ENCODE measurements around the gene VCX2.

VCX2 gene

GRCh38 chrX:8194216-8194615 lies 23.1 kb upstream of the VCX2 start:
- Histone ChIP-seq H3K4me3 (ENCODE audit: low read depth, low read length) (no peak overlapping the region), H3K4me1 (ENCODE audit: control insufficient read depth, insufficient read depth, low read length) (no peaks in the 10 kb centered on the region), H3K27ac (ENCODE audit: extremely low read depth, low read depth, low read length) (no peak overlapping the region), H3K9me3 (ENCODE audit: control insufficient read depth, insufficient read depth, low read depth, low read length) (no peaks in the 10 kb centered on the region), H3K36me3 (ENCODE audit: control insufficient read depth in 2 of 2, insufficient read depth in 1 of 2, low read length in 2 of 2) (no peaks in the 10 kb centered on the region)
- POLR2A ChIA-PET = no interaction called here
- CTCF ChIA-PET = no interaction called here
- TF ChIP-seq ZNF214 (tag by site-specific recombination; IDR thresholded peaks at IDR 0.05; ENCODE audit: borderline replicate concordance) (no peak), ZNF26 (tag by site-specific recombination; IDR thresholded peaks at IDR 0.05) (no peak), PRDM4 (tag by site-specific recombination; IDR thresholded peaks at IDR 0.05) (no peak), HOXD13 (CRISPR knock-in tag; IDR thresholded peaks at IDR 0.05; ENCODE audit: borderline replicate concordance) (no peak), SCRT1 (tag by site-specific recombination; IDR thresholded peaks at IDR 0.05; ENCODE audit: borderline replicate concordance) (no peak), ZNF202 (tag by site-specific recombination; IDR thresholded peaks at IDR 0.05; ENCODE audit: borderline replicate concordance) (no peak), ZNF639 (tag by site-specific recombination; IDR thresholded peaks at IDR 0.05) (no peak), ZFP69B (tag by site-specific recombination; IDR thresholded peaks at IDR 0.05) (no peak), ZSCAN16 (tag by site-specific recombination; IDR thresholded peaks at IDR 0.05) (no peak), ZNF24 (tag by site-specific recombination; IDR thresholded peaks at IDR 0.05) (no peak), ZNF843 (tag by site-specific recombination; IDR thresholded peaks at IDR 0.05) (no peak), KLF9 (tag by site-specific recombination; IDR thresholded peaks at IDR 0.05; ENCODE audit: low read depth) (no peak), SP2 (tag by site-specific recombination; IDR thresholded peaks at IDR 0.05) (no peak), ZNF112 (tag by site-specific recombination; IDR thresholded peaks at IDR 0.05) (no peak), ZNF140 (tag by site-specific recombination; IDR thresholded peaks at IDR 0.05) (no peak)

GRCh38 chrX:8192276-8192675 lies 21.2 kb upstream of the VCX2 start:
- H3K4me3 ChIP-seq (ENCODE audit: low read depth, low read length) = no peak overlapping the region
- no peak for TF ChIP-seq ZBTB17 (tag by site-specific recombination; IDR thresholded peaks at IDR 0.05)
- no peak for TF ChIP-seq OSR2 (tag by site-specific recombination; IDR thresholded peaks at IDR 0.05)
- TF ChIP-seq ZNF837 (tag by site-specific recombination; IDR thresholded peaks at IDR 0.05) = no peak
- no peak for TF ChIP-seq ZSCAN30 (tag by site-specific recombination; IDR thresholded peaks at IDR 0.05)
- no peak for TF ChIP-seq ZNF624 (tag by site-specific recombination; IDR thresholded peaks at IDR 0.05)
- no peak for TF ChIP-seq ZNF623 (tag by site-specific recombination; IDR thresholded peaks at IDR 0.05)
- no peak for TF ChIP-seq ZBTB20 (tag by site-specific recombination; IDR thresholded peaks at IDR 0.05)
- no peak for TF ChIP-seq ZNF302 (tag by site-specific recombination; IDR thresholded peaks at IDR 0.05; ENCODE audit: low read depth)
- H3K36me3 ChIP-seq (ENCODE audit: control insufficient read depth in 2 of 2, insufficient read depth in 1 of 2, low read length in 2 of 2) = no peaks in the 10 kb centered on the region
- H3K9me3 ChIP-seq (ENCODE audit: control insufficient read depth, insufficient read depth, low read depth, low read length) = no peaks in the 10 kb centered on the region
- no peak overlapping the region for H3K27ac ChIP-seq (ENCODE audit: extremely low read depth, low read depth, low read length)
- H3K4me1 ChIP-seq (ENCODE audit: control insufficient read depth, insufficient read depth, low read length) = no peaks in the 10 kb centered on the region
- POLR2A ChIA-PET = interaction anchor here (1.0 kb wide), 1 partner anchor 10 kb away, joined by 3 read pairs; no protein-coding TSS in a partner anchor
- CTCF ChIA-PET = interaction anchor here (0.6 kb wide), 1 partner anchor 9 kb away, joined by 4 read pairs; no protein-coding TSS in a partner anchor

All from HEK293 (cell line).